ENCODE data around the gene DNM3.

GRCh38 chr1:172184506-172185191 is 343.4 kb downstream of the DNM3 start:
- TF ChIP-seq CTCF (IDR thresholded peaks at IDR 0.05) = no peak
- no peak for TF ChIP-seq POLR2AphosphoS5 (IDR thresholded peaks at IDR 0.05)
- TF ChIP-seq POLR2A (IDR thresholded peaks at IDR 0.05) = no peak
